GM18909 (cell line): ENCODE results near the gene PSME2.

Source experiments
- ATAC-seq: cut with Tn5 transposase; IDR thresholded peaks from one replicate; pipeline ENCODE4 v1.9.1; 2021; ENCODE audit warnings: mild to moderate bottlenecking; ENCODE audit not compliant: unreplicated experiment, poor library complexity

PSME2 gene

DNA sequence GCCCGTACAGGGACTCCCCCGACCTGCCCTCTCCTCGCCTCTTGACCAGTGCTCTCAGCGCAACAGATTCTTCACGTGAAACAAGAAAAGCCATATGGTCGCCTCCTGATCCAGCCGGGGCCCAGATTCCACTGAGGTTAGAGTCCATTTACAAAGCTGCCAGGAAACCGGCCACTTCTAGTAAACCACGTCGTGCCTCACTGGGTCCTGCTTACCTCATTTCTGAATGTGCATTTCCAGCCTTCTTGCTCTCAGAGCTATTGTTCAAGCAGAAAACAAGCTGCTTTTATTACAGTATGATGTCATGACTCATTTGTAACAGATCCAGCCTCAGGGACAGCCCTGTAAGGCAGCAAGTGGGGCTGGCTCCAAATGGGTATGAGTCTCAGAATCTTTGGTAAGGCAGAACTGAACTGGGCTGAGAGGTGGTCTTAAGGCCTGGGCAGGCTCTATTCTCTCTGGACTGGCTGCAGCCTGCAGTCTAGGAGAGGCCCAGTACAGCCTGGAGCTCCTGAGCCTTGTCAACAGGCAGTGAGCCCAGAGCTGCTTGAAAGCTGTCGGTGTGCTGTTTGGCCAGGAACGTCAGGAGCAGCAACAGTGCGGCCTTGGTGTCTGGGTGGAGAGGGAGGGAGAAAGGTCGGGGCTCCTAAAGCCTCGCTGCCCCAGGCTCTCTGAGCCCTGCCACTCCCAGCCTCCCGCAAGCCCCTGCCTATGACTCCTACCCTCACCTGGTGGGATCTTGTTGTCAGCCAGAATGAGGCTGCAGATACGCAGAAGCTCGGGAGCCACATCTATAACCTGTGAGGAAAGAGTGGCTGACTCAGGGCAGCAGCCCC, 33.8 kb upstream of the PSME2 start:
- no peak for ATAC-seq

- no peak for ATAC-seq
These were observed 33.0 kb upstream of the PSME2 start for GRCh38 chr14:24179294-24179960.

- ATAC-seq: no peak
These were observed 32.2 kb upstream of the PSME2 start for GRCh38 chr14:24178399-24179178.

DNA sequence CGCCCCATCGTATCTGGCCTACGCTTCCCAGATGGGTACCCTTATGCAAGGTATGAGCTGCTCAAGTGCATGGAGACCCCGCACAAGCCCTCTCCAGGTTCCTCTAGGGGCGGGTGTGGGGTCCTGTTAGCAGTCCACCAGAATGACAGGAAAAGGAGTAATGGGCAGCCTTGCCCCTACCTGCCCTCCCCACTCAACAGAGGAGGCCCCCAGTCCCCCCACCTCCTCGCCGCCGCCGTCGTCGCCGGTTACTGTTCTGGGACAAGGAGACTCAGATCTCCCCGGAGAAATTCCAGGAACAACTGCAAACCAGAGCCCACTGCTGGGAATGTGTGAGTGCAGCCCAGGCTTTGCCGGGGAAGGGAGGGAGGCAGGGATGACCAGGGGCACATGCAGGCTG, 31.5 kb upstream of the PSME2 start:
- ATAC-seq: no peak

GRCh38 chr14:24177041-24177825, 30.8 kb upstream of the PSME2 start:
- ATAC-seq: no peak

DNA sequence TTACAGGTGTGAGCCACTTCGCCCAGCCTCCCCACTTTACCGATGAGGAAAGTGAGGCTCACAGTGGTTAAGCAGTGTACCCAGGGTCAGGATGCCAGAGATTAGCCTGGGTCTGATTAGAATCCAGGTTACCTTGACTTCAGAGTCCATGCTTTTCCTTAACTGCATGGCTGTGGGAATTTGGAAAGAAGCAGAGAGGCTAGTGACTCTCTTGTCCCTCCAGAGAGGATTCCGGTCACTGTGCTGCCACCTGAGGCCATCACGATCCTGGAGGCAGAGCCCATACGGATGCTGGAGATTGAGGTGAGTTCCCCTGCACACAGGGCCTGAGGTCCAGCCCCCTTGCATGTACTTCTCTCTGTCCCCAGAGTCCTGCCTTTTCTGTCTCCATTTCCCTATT, 30.2 kb upstream of the PSME2 start:
- no peak for ATAC-seq

DNA sequence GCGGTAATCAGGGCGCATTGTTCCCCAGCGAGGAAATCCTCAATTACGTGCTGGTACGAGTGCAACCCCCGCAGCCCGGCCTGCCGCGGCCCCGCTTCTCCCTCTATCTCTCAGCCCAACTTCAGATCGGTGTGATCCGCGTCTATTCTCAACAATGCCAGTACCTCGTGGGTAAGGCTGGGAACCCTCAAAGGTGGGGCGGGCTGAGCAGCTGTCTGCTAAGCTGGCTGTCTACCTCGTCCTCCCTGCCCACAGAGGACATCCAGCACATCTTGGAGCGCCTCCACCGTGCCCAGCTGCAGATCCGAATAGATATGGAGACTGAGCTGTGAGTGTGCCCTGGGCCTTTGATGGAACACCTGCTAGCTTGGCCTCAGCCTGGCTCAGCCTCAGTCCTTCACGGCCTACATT, 26.5 kb upstream of the PSME2 start:
- no peak for ATAC-seq

DNA sequence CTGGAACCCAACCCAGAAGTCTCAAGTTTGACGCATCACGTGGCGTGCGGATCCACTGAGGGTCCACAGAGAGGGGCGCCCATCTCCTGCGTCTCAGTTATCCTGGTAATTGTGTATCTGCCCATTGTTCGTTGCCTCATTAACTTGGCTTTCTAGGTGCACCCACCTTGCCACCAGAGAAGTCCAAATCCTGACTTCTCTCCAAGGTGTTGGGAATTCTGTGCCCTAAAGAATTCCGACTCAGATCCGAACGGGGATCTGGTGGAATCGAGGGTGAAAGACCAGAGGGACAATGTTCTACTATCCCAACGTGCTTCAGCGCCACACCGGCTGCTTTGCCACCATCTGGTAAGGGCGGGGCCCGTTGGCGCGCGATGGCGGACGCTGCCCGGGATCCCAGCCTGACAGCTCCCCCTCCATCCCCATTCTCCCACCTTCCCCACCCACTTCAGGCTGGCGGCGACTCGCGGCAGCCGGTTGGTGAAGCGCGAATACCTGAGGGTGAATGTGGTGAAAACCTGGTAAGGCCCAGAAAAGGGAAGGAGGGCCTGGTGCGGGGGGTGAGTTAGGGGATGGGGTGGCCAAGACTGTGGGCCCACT, 26.0 kb upstream of the PSME2 start:
- no peak for ATAC-seq

DNA sequence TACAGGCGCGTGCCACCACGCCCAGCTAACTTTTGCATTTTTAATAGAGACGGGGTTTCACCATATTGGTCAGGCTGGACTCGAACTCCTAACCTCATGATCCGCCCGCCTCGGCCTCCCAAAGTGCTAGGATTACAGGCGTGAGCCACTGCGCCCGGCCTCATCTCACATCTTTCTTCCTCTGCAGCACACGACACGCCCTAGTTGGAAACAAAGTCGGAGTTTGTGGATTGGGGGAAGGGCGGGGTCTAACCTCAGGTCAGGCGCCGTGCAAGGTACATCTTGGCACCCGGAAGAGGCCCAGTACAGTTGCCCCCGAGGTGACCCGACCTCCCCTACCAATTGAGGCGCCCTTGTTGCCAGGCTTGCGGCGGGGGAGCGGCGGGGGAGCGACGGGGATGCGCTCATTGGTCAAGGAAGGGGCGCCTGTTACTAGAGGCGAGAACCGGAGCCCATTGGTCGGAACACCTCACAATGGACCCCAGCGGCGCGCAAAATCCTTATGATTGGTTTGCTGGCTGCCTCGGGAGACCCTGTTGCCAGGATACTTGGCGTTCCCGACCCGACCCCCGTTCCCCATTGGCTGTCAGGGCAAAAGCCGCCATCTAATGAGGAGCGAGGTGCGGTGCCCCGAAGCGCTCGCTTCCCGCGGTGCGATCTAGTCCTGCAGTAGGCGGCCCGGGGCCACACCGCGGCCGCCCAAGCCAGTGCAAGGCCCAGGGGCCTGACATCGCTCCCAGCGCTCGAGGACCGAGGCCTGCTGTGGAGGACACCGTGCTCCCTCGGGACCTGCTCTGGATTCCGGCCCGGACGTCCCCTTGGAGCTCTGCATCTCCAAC, 25.2 kb upstream of the PSME2 start, which contains the start of gene REC8:
Gene REC8, plus strand, starts transcription at position 659 of the 839 bp plus-strand sequence. CDS start 473 bp downstream, outside the sequence.
- ATAC-seq: peak; percentile 90

- ATAC-seq: no peak
These were observed 21.2 kb upstream of the PSME2 start for GRCh38 chr14:24167469-24168114.

GRCh38 chr14:24165785-24166184, 19.4 kb upstream of the PSME2 start:
- no peak for ATAC-seq

DNA sequence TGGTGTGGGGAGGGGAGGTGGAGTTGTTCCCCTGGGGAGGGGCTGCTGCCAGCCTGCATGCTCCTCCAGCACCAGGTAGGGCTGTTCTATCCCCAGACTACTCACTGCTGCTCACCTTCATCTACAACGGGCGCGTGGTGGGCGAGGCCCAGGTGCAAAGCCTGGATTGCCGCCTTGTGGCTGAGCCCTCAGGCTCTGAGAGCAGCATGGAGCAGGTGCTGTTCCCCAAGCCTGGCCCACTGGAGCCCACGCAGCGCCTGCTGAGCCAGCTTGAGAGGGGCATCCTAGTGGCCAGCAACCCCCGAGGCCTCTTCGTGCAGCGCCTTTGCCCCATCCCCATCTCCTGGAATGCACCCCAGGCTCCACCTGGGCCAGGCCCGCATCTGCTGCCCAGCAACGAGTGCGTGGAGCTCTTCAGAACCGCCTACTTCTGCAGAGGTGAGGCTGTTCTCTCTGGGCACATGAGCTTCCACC, 18.1 kb upstream of the PSME2 start:
- ATAC-seq: no peak

GRCh38 chr14:24162093-24162492, 15.7 kb upstream of the PSME2 start:
- ATAC-seq: no peak

GRCh38 chr14:24160850-24161804, 14.7 kb upstream of the PSME2 start, which contains the start of gene IRF9:
Gene IRF9 (plus strand): TSS chr14:24161265. CDS start chr14:24162145, 880 bp downstream.
- peak; percentile 86 for ATAC-seq

GRCh38 chr14:24160499-24160849, 14.1 kb upstream of the PSME2 start:
- ATAC-seq: no peak

- ATAC-seq: no peak
These were observed 13.5 kb upstream of the PSME2 start for GRCh38 chr14:24159777-24160498.
